OCI-LY7 (cell line): ENCODE measurements around the gene KPNA1. TPM values are rescaled to one million over a fixed set of nuclear protein-coding genes. Genes with fewer than 3 reads are reported as not detected.
A peak's percentile ranks its signal among the peaks of the same experiment; 100 is the strongest.

ENCODE experiments used
- BruUV-seq: library from RNA; stranded (reverse); fragments of 400-500 nt; replicated peaks from 2 replicates; lab custom pipeline; 2021; lab: Mats Ljungman, UMichigan
- CTCF ChIA-PET: fragments of 300-600 bp; sonication (Branson Sonifier 250); formaldehyde crosslinking; loops from one replicate; lab custom pipeline; 2022; ENCODE audit warnings: antibody characterized with exemption; ENCODE audit not compliant: unreplicated experiment; lab: Charles Lee
- POLR2A ChIA-PET: fragments of 300-600 bp; sonication (Branson Sonifier 250); formaldehyde crosslinking; loops from one replicate; lab custom pipeline; 2022; ENCODE audit warnings: antibody characterized with exemption; lab: Charles Lee
- DNase-seq: peaks from one replicate; pipeline ENCODE4 v3.0.0-alpha.2; 2015; ENCODE audit warnings: low spot score
- H2AFZ ChIP-seq: fragments of 200-600 bp; sonication (generic), shearing (Covaris generic); 2 replicates; pipeline ENCODE4 v1.6.1; 2014; ENCODE audit warnings: mild to moderate bottlenecking, antibody characterized with exemption, low read length, moderate library complexity
- H3K27ac ChIP-seq: fragments of 200-600 bp; sonication (generic); 2 replicates; pipeline ENCODE4 v1.5.1; 2014; ENCODE audit warnings: mixed run types, low read depth, mild to moderate bottlenecking, moderate library complexity, low read length, inconsistent platforms; ENCODE audit not compliant: poor library complexity, severe bottlenecking
- H3K36me3 ChIP-seq: fragments of 200-600 bp; sonication (generic); 2 replicates; pipeline ENCODE4 v1.6.1; 2014; ENCODE audit warnings: mild to moderate bottlenecking, antibody characterized with exemption, low read length, moderate library complexity, mixed read lengths; ENCODE audit not compliant: insufficient read depth
- H3K4me1 ChIP-seq: fragments of 200-600 bp; sonication (generic); 2 replicates; pipeline ENCODE4 v1.5.1; 2014; ENCODE audit warnings: mild to moderate bottlenecking, low read length; ENCODE audit not compliant: insufficient read depth, poor library complexity, severe bottlenecking
- H3K4me2 ChIP-seq: fragments of 200-600 bp; sonication (generic); 2 replicates; pipeline ENCODE4 v1.6.1; 2014; ENCODE audit warnings: mild to moderate bottlenecking, low read length
- H3K4me3 ChIP-seq: fragments of 200-600 bp; sonication (generic); 2 replicates; pipeline ENCODE4 v1.5.1; 2014; ENCODE audit warnings: mild to moderate bottlenecking, low read depth, low read length; ENCODE audit not compliant: poor library complexity, severe bottlenecking
- H3K79me2 ChIP-seq: fragments of 200-600 bp; sonication (generic); 2 replicates; pipeline ENCODE4 v1.6.1; 2016; ENCODE audit warnings: low read depth, mild to moderate bottlenecking, low read length, moderate library complexity, mixed read lengths; ENCODE audit not compliant: insufficient read depth
- H3K9me2 ChIP-seq: fragments of 200-600 bp; sonication (generic); 2 replicates; pipeline ENCODE4 v1.6.1; 2016; ENCODE audit warnings: mild to moderate bottlenecking, low read length, mixed read lengths; ENCODE audit not compliant: insufficient read depth
- H3K9me3 ChIP-seq: fragments of 200-600 bp; sonication (generic); 2 replicates; pipeline ENCODE4 v1.6.1; 2014; ENCODE audit warnings: mild to moderate bottlenecking, mixed run types, low read length, mixed read lengths
- H4K20me1 ChIP-seq: fragments of 200-600 bp; sonication (generic); 2 replicates; pipeline ENCODE4 v1.6.1; 2014; ENCODE audit warnings: mild to moderate bottlenecking, antibody characterized with exemption, low read length, moderate library complexity, mixed read lengths; ENCODE audit not compliant: insufficient read depth
- CTCF ChIP-seq: fragments of 200-600 bp; sonication (generic); conservative IDR thresholded peaks from 2 replicates; pipeline ENCODE4 v1.5.1; 2014; ENCODE audit warnings: mild to moderate bottlenecking, antibody characterized with exemption, low read length, moderate library complexity, mixed read lengths
- EZH2phosphoT487 ChIP-seq: fragments of 200-600 bp; sonication (generic); IDR thresholded peaks from 2 replicates; pipeline ENCODE4 v1.6.1; 2018; ENCODE audit warnings: low read depth, borderline replicate concordance, mild to moderate bottlenecking, mixed run types, antibody characterized with exemption, low read length, moderate library complexity, mixed read lengths
- intact Hi-C: fragments of 100-400 bp; cut with micrococcal nuclease; formaldehyde crosslinking; loops from one replicate; pipeline ENCODE4 v1.10.0; 2022; ENCODE audit not compliant: unreplicated experiment
- total RNA-seq, 2 experiments: library from RNA; depleted of rRNA in 1 of 2; stranded (reverse); fragments of >200 nt in 1 of 2; shearing (Covaris generic) in 1 of 2; gene quantifications; 2 replicates each; pipeline ENCODE4 v1.2.3, GENCODE V29; 2014 to 2022

Gene KPNA1
- total RNA-seq, 2 experiments from 2014 or later, result 20.0 to 77.5 TPM

GRCh38 chr3:122389197-122389596 lies 125.5 kb downstream of the KPNA1 start:
- intact Hi-C loops, result loop anchor here (10.0 kb wide), 2 partner anchors 394 to 816 kb away; partner anchors contain the start of gene SEC22A
- TF ChIP-seq CTCF (no peak), EZH2phosphoT487 (no peak)
- H3K4me2 ChIP-seq, result no peak overlapping the region
- H4K20me1 ChIP-seq, result 0 out of 2 replicates have a peak, but pooled peaks cover 5% of the 10 kb centered on the region
- H3K4me3 ChIP-seq, result no peak overlapping the region
- H3K27ac ChIP-seq, result no peak overlapping the region
- ChIA-PET POLR2A (interaction anchor here (0.5 to 1.2 kb wide), 5 partner anchors 27 to 435 kb away, joined by 3 to 6 read pairs (median 3); no protein-coding TSS in a partner anchor), CTCF (no interaction called here)
- H3K9me2 ChIP-seq, result no peaks in the 10 kb centered on the region
- H2AFZ ChIP-seq, result no peak overlapping the region
- H3K4me1 ChIP-seq, result peaks cover 13% of the 10 kb centered on the region
- BruUV-seq, result no TSS peak
- H3K36me3 ChIP-seq, result peaks cover 36% of the 10 kb centered on the region
- H3K79me2 ChIP-seq, result peaks cover 17% of the 10 kb centered on the region; the same call in 1 of the 2 replicates
- H3K9me3 ChIP-seq, result no peaks in the 10 kb centered on the region
- no peak for DNase-seq

- Histone ChIP-seq H3K4me3 (no peak overlapping the region), H3K4me2 (no peak overlapping the region), H3K27ac (no peak overlapping the region), H2AFZ (no peak overlapping the region), H3K79me2 (peaks cover 25% of the 10 kb centered on the region), H3K9me3 (no peaks in the 10 kb centered on the region), H3K4me1 (peaks cover 19% of the 10 kb centered on the region), H3K9me2 (no peaks in the 10 kb centered on the region), H3K36me3 (peaks cover 24% of the 10 kb centered on the region), H4K20me1 (no peaks in the 10 kb centered on the region)
- intact Hi-C loops, result loop anchor here (10.0 kb wide), 2 partner anchors 393 to 817 kb away; partner anchors contain the start of gene SEC22A
- DNase-seq, result no peak
- TF ChIP-seq CTCF (peak; percentile 48; the same call in 1 of the 2 replicates), EZH2phosphoT487 (no peak)
- ChIA-PET POLR2A (no interaction called here), CTCF (no interaction called here)
- no TSS peak for BruUV-seq
Observed at GRCh38 chr3:122387709-122388108, 127.0 kb downstream of the KPNA1 start.
